ENCODE measurements around the gene PLEKHM3.

DNA sequence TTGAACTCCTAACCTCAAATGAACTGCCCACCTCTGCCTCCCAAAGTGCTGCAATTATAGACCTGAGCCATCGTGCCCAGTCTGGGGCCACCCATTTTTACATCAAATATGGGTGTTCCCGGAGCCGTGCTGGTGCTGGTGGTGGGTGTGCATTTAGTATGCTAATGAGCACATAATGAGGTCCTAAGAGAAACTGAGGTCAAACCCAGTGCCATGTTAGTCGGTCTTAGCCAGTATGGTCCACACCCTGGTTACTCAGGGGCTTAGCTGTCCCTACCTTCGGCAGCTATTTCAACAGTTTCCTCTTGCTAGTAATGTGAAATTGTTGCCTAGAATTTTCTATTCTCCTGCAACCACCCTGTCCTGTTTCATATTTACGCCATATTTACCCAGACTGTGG is 217.2 kb downstream of the PLEKHM3 start:
- TF ChIP-seq, protein P1, sequence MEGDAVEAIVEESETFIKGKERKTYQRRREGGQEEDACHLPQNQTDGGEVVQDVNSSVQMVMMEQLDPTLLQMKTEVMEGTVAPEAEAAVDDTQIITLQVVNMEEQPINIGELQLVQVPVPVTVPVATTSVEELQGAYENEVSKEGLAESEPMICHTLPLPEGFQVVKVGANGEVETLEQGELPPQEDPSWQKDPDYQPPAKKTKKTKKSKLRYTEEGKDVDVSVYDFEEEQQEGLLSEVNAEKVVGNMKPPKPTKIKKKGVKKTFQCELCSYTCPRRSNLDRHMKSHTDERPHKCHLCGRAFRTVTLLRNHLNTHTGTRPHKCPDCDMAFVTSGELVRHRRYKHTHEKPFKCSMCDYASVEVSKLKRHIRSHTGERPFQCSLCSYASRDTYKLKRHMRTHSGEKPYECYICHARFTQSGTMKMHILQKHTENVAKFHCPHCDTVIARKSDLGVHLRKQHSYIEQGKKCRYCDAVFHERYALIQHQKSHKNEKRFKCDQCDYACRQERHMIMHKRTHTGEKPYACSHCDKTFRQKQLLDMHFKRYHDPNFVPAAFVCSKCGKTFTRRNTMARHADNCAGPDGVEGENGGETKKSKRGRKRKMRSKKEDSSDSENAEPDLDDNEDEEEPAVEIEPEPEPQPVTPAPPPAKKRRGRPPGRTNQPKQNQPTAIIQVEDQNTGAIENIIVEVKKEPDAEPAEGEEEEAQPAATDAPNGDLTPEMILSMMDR (IDR thresholded peaks at IDR 0.05): no peak
- TF ChIP-seq POLR2AphosphoS5 (IDR thresholded peaks at IDR 0.05): no peak
- no peak for TF ChIP-seq EP300 (IDR thresholded peaks at IDR 0.05)
- no peak for TF ChIP-seq POLR2A (IDR thresholded peaks at IDR 0.05)
